Heart left ventricle (tissue), 13 donors: ENCODE data around the gene COL4A4.

Experiments
- POLR2A ChIP-seq, 2 donors: fragments of 450-650 bp; IDR thresholded peaks; one replicate each; pipeline ENCODE4 v1.6.1; 2017; ENCODE audit warnings: antibody characterized with exemption in 2 of 2, mild to moderate bottlenecking in 2 of 2, moderate library complexity in 2 of 2
- TF ChIP-seq, protein P1 (sequence below), 12 donors: fragments of 200-600 bp; sonication (generic) in 4 of 12; IDR thresholded peaks; one replicate each; pipeline versions ENCODE4 v1.5.0 to v1.8.0; 2018 to 2022; ENCODE audit warnings: antibody characterized with exemption in 12 of 12, mild to moderate bottlenecking in 5 of 12
- donor health status: ischemic (EF 13 %, LVEDD 7.1; RV severe dilation, severe dysfunction).
- donor health status: DM: no; HTN: yes; CAD: no.
- donor health status: DM: no; HTN: no; CAD: no.
- donor health status: ischemic (EF 25% LVEDD 6.9; RV normal size, moderate dysfunction).
- donor health status: ischemic (EF 25% LVEDD 5.7; RV mildly dilated, moderate dysfunction).
- donor health status: ischemic (EF 35%, LVEDD 5.7; RV mildly dilated, moderate dysfunction).
- donor health status: nonischemic (EF 11% LVEDD 7.7; RV severe dilation, severe dysfunction).
- donor health status: DM: yes; HTN: yes; CAD: no.
- donor health status: PGD.
- donor health status: ischemic (EF 29% LVEDD 5.4; RV normal size, mild dysfunction).
- donor health status: nonischemic (EF 23%, LVEDD 6.1; RV moderate dilation, normal function).

DNA sequence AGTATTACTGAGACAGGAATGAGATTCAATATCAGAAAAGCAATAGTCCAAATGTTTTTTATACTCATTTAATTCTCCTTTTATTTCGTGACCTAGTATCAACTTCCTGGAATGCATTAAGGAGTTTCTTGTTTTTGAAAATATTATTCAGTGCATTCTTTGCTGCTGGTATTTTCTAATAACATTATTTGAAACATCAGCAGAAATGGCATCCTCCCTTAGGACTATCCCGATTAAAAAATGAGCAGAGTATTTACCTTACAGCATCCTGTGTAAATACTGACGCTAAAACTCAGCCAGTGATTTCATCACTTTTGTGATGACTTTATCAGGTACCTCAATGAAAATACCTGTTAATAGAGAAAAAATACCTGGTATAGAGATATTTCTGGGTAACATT, 16.8 kb upstream of the COL4A4 start:
- TF ChIP-seq, protein P1, sequence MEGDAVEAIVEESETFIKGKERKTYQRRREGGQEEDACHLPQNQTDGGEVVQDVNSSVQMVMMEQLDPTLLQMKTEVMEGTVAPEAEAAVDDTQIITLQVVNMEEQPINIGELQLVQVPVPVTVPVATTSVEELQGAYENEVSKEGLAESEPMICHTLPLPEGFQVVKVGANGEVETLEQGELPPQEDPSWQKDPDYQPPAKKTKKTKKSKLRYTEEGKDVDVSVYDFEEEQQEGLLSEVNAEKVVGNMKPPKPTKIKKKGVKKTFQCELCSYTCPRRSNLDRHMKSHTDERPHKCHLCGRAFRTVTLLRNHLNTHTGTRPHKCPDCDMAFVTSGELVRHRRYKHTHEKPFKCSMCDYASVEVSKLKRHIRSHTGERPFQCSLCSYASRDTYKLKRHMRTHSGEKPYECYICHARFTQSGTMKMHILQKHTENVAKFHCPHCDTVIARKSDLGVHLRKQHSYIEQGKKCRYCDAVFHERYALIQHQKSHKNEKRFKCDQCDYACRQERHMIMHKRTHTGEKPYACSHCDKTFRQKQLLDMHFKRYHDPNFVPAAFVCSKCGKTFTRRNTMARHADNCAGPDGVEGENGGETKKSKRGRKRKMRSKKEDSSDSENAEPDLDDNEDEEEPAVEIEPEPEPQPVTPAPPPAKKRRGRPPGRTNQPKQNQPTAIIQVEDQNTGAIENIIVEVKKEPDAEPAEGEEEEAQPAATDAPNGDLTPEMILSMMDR (IDR thresholded peaks at IDR 0.05) = no peak
- no peak for TF ChIP-seq POLR2A (IDR thresholded peaks at IDR 0.05)
